ENCODE measurements around the gene PICK1. TPM values are rescaled to one million over a fixed set of nuclear protein-coding genes. Genes with fewer than 3 reads are reported as not detected.

PICK1 gene
- polyA plus RNA-seq, 1 donor = 9.3 TPM

GRCh38 chr22:38087855-38088254, 30.7 kb downstream of the PICK1 start:
- DNase-seq (ENCODE audit: low read depth) = no peak

DNA sequence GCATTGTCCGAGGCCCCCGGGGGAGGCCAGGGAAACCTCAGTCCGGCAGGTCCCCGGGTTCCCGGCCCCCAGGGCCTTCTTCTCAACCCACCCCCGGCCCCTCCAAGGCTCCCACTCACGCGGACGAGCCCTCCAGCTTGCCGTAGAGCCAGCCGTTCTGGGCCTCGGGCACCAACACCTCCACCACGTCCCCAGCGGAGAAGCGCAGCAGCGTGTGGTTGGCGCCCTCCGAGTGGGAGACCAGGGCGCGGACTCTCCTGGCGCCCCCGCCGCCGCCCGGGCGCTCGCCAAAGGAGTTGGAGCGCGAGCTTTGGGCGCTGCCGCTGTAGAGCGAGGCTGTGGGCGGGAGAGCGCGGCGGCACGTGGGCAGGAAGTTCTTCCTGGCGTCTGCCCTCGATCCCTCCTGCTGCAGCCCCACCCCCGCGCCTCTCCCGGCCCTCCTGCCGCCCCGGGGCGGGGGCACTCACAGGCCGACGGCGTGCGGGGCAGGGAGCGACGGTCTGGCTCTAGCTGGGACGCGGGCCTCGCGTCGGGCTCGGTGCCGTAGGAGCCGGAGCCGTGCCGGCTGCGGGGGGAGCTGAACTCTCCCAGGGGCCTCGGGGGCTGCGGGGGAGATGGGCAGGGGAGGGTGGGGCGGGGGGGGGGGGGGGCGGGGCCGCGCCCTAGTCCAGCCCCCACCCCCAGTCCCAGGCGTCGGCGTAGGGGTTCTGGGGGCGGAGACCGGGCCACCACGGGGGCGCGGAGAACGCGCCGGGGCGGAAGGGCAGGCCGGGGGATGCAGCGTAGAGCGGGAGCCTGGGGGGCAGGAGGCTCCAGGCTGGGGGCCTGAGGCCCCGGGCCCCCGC, 31.6 kb downstream of the PICK1 start:
- DNase-seq (ENCODE audit: low read depth) = no peak

GRCh38 chr22:38089474-38089851, 32.3 kb downstream of the PICK1 start:
- no peak for DNase-seq (ENCODE audit: low read depth)

DNA sequence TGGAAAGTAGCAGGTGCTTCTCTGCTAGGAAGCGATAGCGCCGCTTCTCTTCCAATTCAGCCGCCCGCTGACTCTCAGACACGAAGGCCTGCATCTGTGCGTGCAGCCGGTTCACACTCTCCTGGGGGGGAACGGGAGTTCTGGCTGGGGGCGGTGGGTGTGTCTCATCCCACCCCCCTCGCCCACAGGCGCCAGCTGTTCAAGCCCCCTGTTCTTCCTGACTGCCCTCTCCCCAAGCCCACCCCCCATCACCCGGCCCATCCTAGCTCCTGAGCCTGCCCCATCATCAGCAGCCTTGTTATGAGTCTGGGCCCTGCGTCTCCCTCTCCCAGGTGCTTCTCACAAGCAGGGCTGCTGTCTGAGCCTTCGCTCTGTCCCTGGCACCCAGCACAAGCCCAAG, 39.9 kb downstream of the PICK1 start:
- no peak for DNase-seq (ENCODE audit: low read depth)

DNA sequence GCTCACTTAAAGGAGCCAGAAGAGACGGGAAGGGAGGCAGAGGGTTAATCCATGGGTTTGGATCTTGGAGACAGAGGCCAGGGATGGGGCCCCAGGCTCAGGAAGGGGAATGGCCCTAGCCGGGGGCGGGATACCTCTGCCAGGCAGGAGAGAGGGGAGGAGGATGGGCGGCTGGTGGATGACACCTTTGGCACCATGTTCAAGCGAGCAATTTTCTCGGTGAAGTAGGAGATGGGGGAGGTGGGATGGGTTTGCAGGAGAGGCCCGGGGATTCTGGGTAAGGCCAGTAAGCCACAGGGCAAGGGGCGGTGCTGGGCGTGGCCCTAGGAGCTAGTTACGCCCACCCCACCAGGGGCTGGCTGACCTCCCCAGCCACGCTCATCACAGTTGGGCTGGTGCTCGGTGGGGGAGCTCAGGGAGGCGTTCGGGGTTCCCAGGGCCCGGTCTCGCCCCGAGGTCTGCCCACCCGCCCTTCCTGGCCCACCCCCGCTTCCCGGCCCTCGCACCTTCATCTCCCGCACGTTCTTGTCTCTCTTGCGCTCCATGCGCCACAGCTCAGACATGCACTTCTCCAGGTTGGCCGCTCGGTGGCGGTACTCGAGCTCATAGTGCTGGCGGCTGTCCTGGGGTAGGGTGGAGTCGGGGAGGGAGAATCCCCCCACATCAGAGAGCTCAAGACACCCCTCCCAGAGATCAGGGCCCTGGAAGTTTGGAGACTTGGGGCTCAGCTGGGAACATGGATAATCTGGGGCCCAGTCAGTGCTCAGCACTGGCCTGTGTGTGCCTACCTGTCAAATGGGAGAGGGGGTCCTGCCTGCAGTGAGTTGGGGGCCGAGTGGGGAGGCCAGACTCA, 40.6 kb downstream of the PICK1 start:
- DNase-seq (ENCODE audit: low read depth) = no peak

DNA sequence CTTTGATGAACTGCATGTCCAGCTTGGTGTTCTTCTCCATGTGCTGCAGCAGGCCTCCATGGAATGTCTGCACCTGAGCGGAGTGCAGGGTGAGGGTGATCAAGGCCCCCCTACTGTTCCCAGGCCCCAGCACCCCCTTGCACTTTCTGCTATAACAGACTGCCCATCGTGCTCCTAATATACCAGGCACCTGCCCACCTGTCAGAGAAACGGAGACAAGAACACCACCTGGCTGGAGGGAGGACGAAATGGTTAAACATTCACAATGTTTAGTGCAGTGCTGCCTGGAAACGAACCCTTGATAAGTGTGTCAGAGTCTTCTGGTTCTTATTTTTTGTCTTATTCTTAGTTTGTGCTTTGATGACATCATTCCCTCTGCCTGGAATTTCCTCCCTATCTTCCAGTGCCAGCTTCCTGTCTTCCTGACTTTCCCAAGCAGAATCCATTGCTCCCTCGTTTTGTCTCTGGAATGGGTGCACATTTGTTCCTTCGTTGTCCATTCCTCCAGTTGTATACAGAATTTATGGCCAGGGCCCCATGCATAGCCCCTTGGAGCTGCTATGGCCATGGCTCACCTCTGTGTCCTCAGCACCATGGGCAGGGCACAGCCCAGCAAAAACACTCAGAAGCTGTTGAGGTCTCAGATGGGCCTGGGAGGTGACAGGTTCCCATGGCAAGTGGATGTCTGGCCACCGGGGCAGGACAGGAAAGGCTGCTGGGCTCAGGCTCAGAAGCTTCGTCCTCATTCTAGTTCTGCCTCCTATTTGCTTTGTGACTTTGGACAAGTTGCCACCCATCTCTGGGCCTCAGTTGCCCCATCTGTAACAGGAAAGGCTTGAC, 41.4 kb downstream of the PICK1 start:
- no peak for DNase-seq (ENCODE audit: low read depth)

GRCh38 chr22:38103641-38104040, 46.4 kb downstream of the PICK1 start:
- DNase-seq (ENCODE audit: low read depth) = no peak

GRCh38 chr22:38104084-38104483, 46.9 kb downstream of the PICK1 start:
- no peak for DNase-seq (ENCODE audit: low read depth)

DNA sequence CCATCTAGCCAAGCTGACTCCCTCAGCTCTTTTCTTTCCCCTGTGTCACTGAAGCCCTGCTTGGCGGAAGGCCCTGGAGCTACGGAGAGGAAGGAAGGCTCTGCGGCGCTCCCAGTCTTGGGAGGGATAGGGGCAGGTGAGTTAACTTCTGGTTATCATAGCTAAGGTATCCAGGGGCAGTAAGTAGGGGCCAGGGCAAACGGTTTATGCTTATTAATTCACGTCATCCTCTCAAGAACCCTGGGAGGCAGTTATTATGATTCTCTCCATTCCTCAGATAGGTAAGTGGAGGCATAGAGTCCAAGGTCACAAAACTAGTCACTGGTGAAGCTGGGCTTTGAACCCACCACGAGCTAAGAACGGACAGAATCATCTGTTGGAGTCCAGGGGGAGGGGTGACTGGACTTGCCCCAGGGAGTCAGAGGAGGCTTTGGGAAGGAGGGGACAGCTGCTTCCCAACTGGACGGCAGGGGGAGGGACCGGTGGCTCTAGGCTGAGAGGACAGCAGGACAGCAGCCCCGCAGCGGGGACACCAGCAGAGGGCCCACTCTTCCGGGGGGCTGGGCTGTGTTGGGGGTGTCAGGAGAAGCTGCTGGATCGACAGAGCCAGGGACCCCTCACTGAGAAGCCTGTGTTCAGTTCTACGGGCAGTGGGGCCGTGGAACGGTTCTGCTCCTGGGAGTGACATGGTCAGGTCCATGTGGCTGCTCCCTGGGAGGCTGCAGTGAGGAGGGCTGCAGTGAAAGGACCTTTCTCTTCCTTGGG, 49.8 kb downstream of the PICK1 start:
- no peak for DNase-seq (ENCODE audit: low read depth)

DNA sequence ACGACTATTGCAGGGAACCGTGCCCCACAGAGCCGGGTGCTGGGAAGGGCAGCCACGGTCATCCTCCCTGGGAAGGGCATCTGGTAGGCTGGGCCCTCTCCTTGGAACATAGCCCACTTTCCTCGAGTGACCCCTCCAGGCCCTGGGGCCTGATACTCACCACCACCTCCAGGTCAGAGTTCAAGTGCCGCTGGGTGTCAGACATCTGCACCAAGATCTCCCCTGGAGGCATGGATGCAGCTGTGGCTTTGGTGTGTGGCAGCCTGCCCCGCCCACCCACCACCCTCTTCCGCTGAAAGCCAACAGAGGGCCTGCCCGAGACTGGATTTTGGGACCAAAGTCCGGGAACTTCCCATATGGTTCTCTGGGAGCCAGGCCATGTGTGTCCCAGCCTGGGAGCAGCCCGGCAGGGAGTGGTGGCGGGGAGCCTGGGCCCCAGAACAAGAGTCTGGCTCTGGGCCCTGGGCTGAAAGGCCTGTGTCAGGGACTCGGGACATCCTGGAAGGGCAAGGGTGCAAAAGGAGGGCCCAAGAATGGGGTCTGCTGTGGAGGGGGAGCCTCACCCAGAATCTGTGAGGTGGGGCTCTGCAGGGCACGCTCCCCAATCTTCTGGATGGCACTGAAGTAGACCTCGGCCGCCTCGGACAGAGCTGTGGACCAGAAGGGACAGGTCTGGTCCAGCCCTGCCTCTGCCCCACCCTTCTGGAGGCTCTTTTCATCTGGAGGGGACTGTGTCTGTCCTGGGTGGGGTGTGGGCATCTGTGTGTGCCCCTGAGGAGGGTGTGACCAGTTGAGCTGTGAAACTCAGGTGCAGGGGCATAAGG, 50.7 kb downstream of the PICK1 start:
- no peak for DNase-seq (ENCODE audit: low read depth)

- no peak for DNase-seq (ENCODE audit: low read depth)
These were observed 51.5 kb downstream of the PICK1 start for GRCh38 chr22:38108561-38109319.

GRCh38 chr22:38109371-38110001, 52.3 kb downstream of the PICK1 start:
- no peak for DNase-seq (ENCODE audit: low read depth)

- DNase-seq (ENCODE audit: low read depth) = no peak
These were observed 53.0 kb downstream of the PICK1 start, which contains the start of gene BAIAP2L2 for GRCh38 chr22:38110008-38110862. Gene BAIAP2L2, minus strand, starts transcription at chr22:38110684. Its CDS starts 159 bp downstream, at chr22:38110525.

DNA sequence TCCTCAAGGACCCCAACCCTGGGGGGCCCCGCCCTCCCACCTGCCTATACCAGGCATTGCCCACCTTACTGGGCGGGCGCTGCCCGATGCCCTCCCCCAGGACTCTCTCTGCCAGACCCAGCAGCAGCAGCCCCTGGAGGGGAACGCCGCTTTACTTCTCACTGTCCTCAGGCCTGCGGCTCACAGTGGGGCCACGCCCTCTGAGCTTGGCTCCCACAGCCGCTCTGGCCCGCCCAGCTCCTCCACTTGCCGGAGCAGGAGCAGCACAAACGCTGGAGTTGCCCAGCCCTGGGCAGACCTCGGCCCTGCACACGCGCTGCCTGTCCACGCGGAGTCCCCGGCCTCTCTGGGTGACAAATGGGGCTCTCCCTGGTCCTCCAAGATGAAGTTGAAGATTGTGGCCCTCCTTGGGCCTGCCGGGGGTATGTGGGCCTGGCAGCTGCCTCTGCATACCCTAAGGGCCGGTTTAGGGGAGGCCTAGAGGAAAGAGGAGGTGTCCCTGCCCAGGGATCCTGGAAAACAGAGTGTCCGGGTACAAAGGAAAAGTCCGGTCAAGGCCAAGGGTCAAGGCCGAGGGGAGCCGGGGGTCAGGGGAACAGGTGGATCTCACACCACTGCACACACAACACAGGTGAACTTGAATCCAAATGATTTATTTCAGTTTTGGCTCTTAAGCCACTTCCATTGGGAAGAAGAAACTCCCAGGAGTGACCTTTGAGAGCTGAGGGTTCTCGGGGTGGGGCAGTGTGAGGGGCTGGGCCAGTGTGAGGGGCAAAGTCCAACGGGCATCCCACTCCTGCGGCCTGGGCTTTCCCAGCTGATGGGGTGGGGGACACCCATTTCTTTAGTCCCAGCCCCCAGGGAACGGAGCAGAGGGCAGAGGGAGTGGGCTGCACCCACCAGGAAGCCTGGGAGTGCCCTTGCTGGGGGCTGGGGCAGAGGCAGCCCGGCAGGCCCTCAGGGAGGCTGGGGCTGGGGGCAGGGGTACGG, 54.0 kb downstream of the PICK1 start:
- DNase-seq (ENCODE audit: low read depth) = no peak

DNA sequence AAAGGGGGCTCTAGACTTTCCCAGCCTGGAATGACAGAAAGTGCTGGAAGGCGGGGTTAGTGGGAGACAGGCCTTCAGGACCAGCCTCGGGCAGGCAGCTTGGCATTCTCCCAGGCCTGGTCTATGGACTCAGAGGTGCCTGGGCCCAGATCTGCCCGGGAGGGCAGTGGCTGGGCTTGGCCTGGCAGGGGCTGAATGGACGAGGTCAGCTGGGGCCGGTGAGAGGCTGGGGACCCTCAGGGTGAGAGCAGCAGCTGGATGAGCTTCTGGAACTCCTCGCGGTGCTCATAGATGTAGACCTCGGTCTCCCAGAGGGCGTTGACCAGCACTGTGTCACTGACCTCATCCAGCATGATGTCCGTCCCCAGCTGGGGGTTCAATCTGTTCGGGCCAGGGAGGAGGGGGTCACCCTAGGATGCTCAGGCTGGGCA, 54.7 kb downstream of the PICK1 start:
- no peak for DNase-seq (ENCODE audit: low read depth)

DNA sequence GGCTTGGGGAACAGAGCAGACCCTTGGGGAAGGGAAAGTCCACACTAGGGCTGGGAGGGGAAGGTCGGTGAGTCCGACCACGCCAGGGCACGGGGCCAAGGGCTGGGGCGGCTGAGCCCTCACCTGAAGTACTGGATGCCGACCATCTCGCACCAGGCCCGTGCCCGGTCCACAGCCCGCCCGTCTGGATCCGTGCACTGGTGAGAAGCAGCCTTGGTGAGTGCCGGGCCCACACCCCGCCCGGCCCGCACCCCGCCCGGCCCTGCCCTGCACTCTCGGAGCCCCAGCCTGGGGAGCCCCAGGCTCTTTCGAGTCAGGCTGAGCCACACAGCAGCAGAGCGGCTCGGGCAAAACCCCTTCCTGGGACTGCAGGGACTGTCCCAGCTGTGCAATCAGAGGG, 55.2 kb downstream of the PICK1 start:
- DNase-seq (ENCODE audit: low read depth) = no peak

Measured in forelimb muscle (tissue), 1 donor.